SK-N-SH (cell line): ENCODE results near the gene GIPC2.

Experiments
- CTCF ChIP-seq: fragments of 200-600 bp; sonication (generic); IDR thresholded peaks from 2 replicates; pipeline ENCODE4 v1.6.1; 2017; ENCODE audit warnings: antibody characterized with exemption, mild to moderate bottlenecking, moderate library complexity
- POLR2AphosphoS5 ChIP-seq: IDR thresholded peaks from 2 replicates; pipeline ENCODE4 v1.6.1; 2012; ENCODE audit warnings: low read depth, low read length
- RAD21 ChIP-seq: IDR thresholded peaks from 2 replicates; pipeline ENCODE4 v1.6.1; 2012; ENCODE audit warnings: mild to moderate bottlenecking, low read length

- no peak for TF ChIP-seq POLR2AphosphoS5
- TF ChIP-seq CTCF = no peak
- no peak for TF ChIP-seq RAD21
Measured at GRCh38 chr1:78054972-78055371, 9.2 kb downstream of the GIPC2 start.
